ENCODE results near the gene COX5B.

DNA sequence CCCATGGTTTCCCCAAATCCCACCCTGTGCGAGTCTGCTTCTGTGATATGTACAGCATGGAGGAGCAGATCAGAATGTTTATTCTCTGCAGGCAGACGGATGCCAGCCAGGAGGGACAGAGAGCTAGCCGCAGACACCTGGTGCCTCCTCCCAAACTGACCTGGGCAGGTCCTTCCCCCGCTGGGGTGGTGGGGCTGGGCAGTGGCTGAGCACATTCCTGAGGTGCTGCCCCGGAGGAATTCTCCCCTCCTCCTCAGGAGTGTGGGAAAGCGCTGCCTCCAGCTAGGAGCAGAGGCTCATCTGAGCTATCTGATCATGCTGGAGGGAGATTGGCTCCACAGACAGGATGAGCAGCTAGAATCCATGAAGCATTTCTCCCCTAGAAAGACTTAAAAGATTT lies 45.3 kb downstream of the COX5B start:
- TF ChIP-seq, protein P1, sequence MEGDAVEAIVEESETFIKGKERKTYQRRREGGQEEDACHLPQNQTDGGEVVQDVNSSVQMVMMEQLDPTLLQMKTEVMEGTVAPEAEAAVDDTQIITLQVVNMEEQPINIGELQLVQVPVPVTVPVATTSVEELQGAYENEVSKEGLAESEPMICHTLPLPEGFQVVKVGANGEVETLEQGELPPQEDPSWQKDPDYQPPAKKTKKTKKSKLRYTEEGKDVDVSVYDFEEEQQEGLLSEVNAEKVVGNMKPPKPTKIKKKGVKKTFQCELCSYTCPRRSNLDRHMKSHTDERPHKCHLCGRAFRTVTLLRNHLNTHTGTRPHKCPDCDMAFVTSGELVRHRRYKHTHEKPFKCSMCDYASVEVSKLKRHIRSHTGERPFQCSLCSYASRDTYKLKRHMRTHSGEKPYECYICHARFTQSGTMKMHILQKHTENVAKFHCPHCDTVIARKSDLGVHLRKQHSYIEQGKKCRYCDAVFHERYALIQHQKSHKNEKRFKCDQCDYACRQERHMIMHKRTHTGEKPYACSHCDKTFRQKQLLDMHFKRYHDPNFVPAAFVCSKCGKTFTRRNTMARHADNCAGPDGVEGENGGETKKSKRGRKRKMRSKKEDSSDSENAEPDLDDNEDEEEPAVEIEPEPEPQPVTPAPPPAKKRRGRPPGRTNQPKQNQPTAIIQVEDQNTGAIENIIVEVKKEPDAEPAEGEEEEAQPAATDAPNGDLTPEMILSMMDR (IDR thresholded peaks at IDR 0.05; ENCODE audit: insufficient read depth, low read depth, low read length) = no peak
- no peak for TF ChIP-seq EZH2 (IDR thresholded peaks at IDR 0.05; ENCODE audit: insufficient read depth, low read length)

Measured in astrocyte (in vitro differentiated cells and primary cell).